H1 (cell line): ENCODE measurements around the gene ANKRD27. TPM values are rescaled to one million over a fixed set of nuclear protein-coding genes. Genes with fewer than 3 reads are reported as not detected.

Source experiments
- CTCF ChIA-PET: fragments of 300-600 bp; sonication (Branson Sonifier 250); formaldehyde crosslinking; loops from one replicate; lab custom pipeline; 2021; ENCODE audit not compliant: partially characterized antibody; lab: Charles Lee
- POLR2A ChIA-PET: fragments of 300-600 bp; sonication (Branson Sonifier 250); formaldehyde crosslinking; loops from one replicate; lab custom pipeline; 2021; ENCODE audit warnings: inconsistent platforms; ENCODE audit not compliant: partially characterized antibody; lab: Charles Lee
- DNase-seq, 2 experiments: peaks; one replicate each; pipeline versions ENCODE4 v3.0.0 to v3.0.0-alpha.2; 2010 to 2022; ENCODE audit warnings: low spot score in 2 of 2, low read depth in 1 of 2, mixed read lengths in 1 of 2
- FAIRE-seq: peaks from 2 replicates; lab custom pipeline; 2011; peaks lifted over from hg19 to GRCh38; lab: Jason Lieb, UNC
- H2AFZ ChIP-seq: 2 replicates; pipeline ENCODE4 v1.8.1; 2012; ENCODE audit warnings: low read length, inconsistent platforms
- H2AK5ac ChIP-seq: 2 replicates; pipeline ENCODE4 v1.6.1; 2013; ENCODE audit warnings: low read depth, low read length
- H2BK120ac ChIP-seq: replicated peaks from 2 replicates; pipeline ENCODE3; 2013; ENCODE audit warnings: low read depth, low read length, inconsistent platforms
- H2BK12ac ChIP-seq: 2 replicates; pipeline ENCODE4 v1.6.1; 2013; ENCODE audit warnings: low read depth, low read length
- H2BK15ac ChIP-seq: 2 replicates; pipeline ENCODE4 v1.6.1; 2013; ENCODE audit warnings: low read length
- H2BK20ac ChIP-seq: 2 replicates; pipeline ENCODE4 v1.6.1; 2013; ENCODE audit warnings: low read length
- H2BK5ac ChIP-seq: 2 replicates; pipeline ENCODE4 v1.6.1; 2013; ENCODE audit warnings: low read depth, low read length
- H3K14ac ChIP-seq: 2 replicates; pipeline ENCODE4 v1.6.1; 2013; ENCODE audit warnings: inconsistent platforms; ENCODE audit not compliant: insufficient read length
- H3K18ac ChIP-seq: 2 replicates; pipeline ENCODE4 v1.6.1; 2013; ENCODE audit warnings: low read length; ENCODE audit errors: extremely low read depth
- H3K23ac ChIP-seq: 2 replicates; pipeline ENCODE4 v1.6.1; 2013; ENCODE audit warnings: inconsistent platforms; ENCODE audit not compliant: insufficient read length
- H3K23me2 ChIP-seq: 2 replicates; pipeline ENCODE4 v1.6.1; 2013; ENCODE audit warnings: low read depth, low read length
- H3K27ac ChIP-seq: 2 replicates; pipeline ENCODE4 v1.6.1; 2011; ENCODE audit warnings: low read depth, low read length, inconsistent platforms
- H3K27me3 ChIP-seq, 4 experiments: replicated peaks in 1 of 4; 1 replicate in 1 of 4; 2 replicates in 3 of 4; pipeline versions ENCODE4 v1.6.1 to v1.8.1; 2011 to 2013; ENCODE audit warnings: low read length in 3 of 4, mild to moderate bottlenecking in 3 of 4, inconsistent platforms in 2 of 4, mixed read lengths in 2 of 4, moderate library complexity in 1 of 4; ENCODE audit not compliant: control insufficient read depth in 3 of 4, insufficient read depth in 3 of 4; ENCODE audit errors: extremely low read depth in 1 of 4
- H3K36me3 ChIP-seq, 4 experiments: 2 replicates each; pipeline versions ENCODE4 v1.6.1 to v1.8.1; 2011 to 2013; ENCODE audit warnings: mild to moderate bottlenecking in 4 of 4, low read length in 3 of 4, moderate library complexity in 2 of 4, control low read depth in 1 of 4, inconsistent platforms in 1 of 4; ENCODE audit not compliant: insufficient read depth in 4 of 4, control insufficient read depth in 2 of 4
- H3K4ac ChIP-seq: replicated peaks from 2 replicates; pipeline ENCODE3; 2013; ENCODE audit warnings: low read length, low read depth, mixed read lengths, inconsistent platforms; ENCODE audit not compliant: insufficient read length
- H3K4me1 ChIP-seq, 4 experiments: replicated peaks in 1 of 4; 1 replicate in 1 of 4; 2 replicates in 3 of 4; pipeline versions ENCODE4 v1.6.1 to v1.8.1; 2011 to 2013; ENCODE audit warnings: low read length in 3 of 4, inconsistent platforms in 2 of 4, mixed read lengths in 1 of 4; ENCODE audit not compliant: insufficient read depth in 4 of 4, control insufficient read depth in 3 of 4
- H3K4me2 ChIP-seq, 2 experiments: 2 replicates each; pipeline versions ENCODE4 v1.6.1 to v1.8.1; 2011 to 2013; ENCODE audit warnings: low read depth in 2 of 2, low read length in 2 of 2, control low read depth in 1 of 2, inconsistent platforms in 1 of 2, mild to moderate bottlenecking in 1 of 2; ENCODE audit not compliant: insufficient read depth in 1 of 2
- H3K4me3 ChIP-seq, 4 experiments: fragments of 200-600, 300-600 bp in 1 of 4; sonication (generic), shearing (Covaris generic), sonication (Bioruptor Twin) in 1 of 4; 2 replicates each; pipeline versions ENCODE4 v1.5.1 to v1.8.1; 2011 to 2016; ENCODE audit warnings: low read length in 4 of 4, low read depth in 3 of 4, control low read depth in 2 of 4, inconsistent platforms in 2 of 4, mild to moderate bottlenecking in 2 of 4, mixed read lengths in 1 of 4, moderate library complexity in 1 of 4; ENCODE audit not compliant: insufficient read depth in 2 of 4; ENCODE audit errors: extremely low read depth in 1 of 4
- H3K56ac ChIP-seq: replicated peaks from 2 replicates; pipeline ENCODE3; 2013; ENCODE audit warnings: low read depth, mild to moderate bottlenecking, mixed read lengths, low read length, inconsistent platforms; ENCODE audit not compliant: insufficient read length
- H3K79me1 ChIP-seq: 2 replicates; pipeline ENCODE4 v1.6.1; 2013; ENCODE audit warnings: low read depth, low read length, control low read depth
- H3K79me2 ChIP-seq, 2 experiments: 2 replicates each; pipeline versions ENCODE4 v1.6.1 to v1.8.1; 2012 to 2013; ENCODE audit warnings: low read length in 2 of 2, mild to moderate bottlenecking in 2 of 2, inconsistent platforms in 1 of 2; ENCODE audit not compliant: insufficient read depth in 2 of 2, control insufficient read depth in 1 of 2
- H3K9ac ChIP-seq, 4 experiments: replicated peaks in 1 of 4; 1 replicate in 1 of 4; 2 replicates in 3 of 4; pipeline versions ENCODE4 v1.6.1 to v1.8.1; 2011 to 2013; ENCODE audit warnings: low read depth in 3 of 4, low read length in 3 of 4, control low read depth in 2 of 4, mild to moderate bottlenecking in 2 of 4, moderate library complexity in 2 of 4, inconsistent platforms in 1 of 4; ENCODE audit errors: extremely low read depth in 1 of 4
- H3K9me3 ChIP-seq, 2 experiments: 2 replicates each; pipeline versions ENCODE4 v1.6.1 to v1.8.1; 2012 to 2013; ENCODE audit warnings: mild to moderate bottlenecking in 2 of 2, moderate library complexity in 2 of 2, control low read depth in 1 of 2, inconsistent platforms in 1 of 2, low read depth in 1 of 2, low read length in 1 of 2, mixed read lengths in 1 of 2; ENCODE audit not compliant: insufficient read depth in 2 of 2
- H4K20me1 ChIP-seq, 2 experiments: replicated peaks in 1 of 2; 2 replicates each; pipeline versions ENCODE3 to v1.8.1; 2011 to 2013; ENCODE audit warnings: inconsistent platforms in 2 of 2, low read length in 2 of 2, mild to moderate bottlenecking in 1 of 2; ENCODE audit not compliant: insufficient read depth in 2 of 2, control insufficient read depth in 1 of 2
- H4K5ac ChIP-seq: 2 replicates; pipeline ENCODE4 v1.6.1; 2013; ENCODE audit warnings: low read length, low read depth, mixed read lengths, inconsistent platforms; ENCODE audit not compliant: insufficient read length
- H4K8ac ChIP-seq: 2 replicates; pipeline ENCODE4 v1.8.0; 2013; ENCODE audit warnings: mild to moderate bottlenecking, moderate library complexity, low read length, inconsistent platforms; ENCODE audit not compliant: insufficient read depth; ENCODE audit errors: extremely low read depth
- H4K91ac ChIP-seq: replicated peaks from 2 replicates; pipeline ENCODE3; 2013; ENCODE audit warnings: low read length, mixed read lengths, inconsistent platforms; ENCODE audit not compliant: insufficient read length
- EGR1 ChIP-seq: IDR thresholded peaks from 2 replicates; pipeline ENCODE4 v1.6.1; 2011; ENCODE audit warnings: low read depth, low read length, borderline replicate concordance
- NANOG ChIP-seq: IDR thresholded peaks from 2 replicates; pipeline ENCODE4 v1.6.1; 2011; ENCODE audit warnings: low read length, low read depth, mild to moderate bottlenecking, inconsistent platforms; ENCODE audit not compliant: insufficient read depth, poor library complexity, severe bottlenecking
- TAF7 ChIP-seq: optimal IDR thresholded peaks from 2 replicates; pipeline ENCODE3; 2011; ENCODE audit warnings: low read depth, mild to moderate bottlenecking, inconsistent platforms, low read length, moderate library complexity, borderline replicate concordance
- TCF12 ChIP-seq: IDR thresholded peaks from 2 replicates; pipeline ENCODE4 v1.6.1; 2011; ENCODE audit warnings: low read depth, mild to moderate bottlenecking, low read length
- WGBS, 2 experiments: shearing (Covaris generic) in 1 of 2; methylation state at CpG; one replicate each; pipeline versions ENCODE4 v1.1.6 to v1.1.7; 2013 to 2015; ENCODE audit warnings: low lambda C conversion rate in 2 of 2, mixed read lengths in 2 of 2, inconsistent platforms in 1 of 2, low coverage in 1 of 2, missing lambda C conversion rate in 1 of 2; ENCODE audit not compliant: insufficient replicate concordance in 2 of 2, insufficient coverage in 1 of 2, insufficient read length in 1 of 2; ENCODE audit errors: extremely low coverage in 1 of 2, missing lambda C conversion rate in 1 of 2; 5-methylcytosine and 5-hydroxymethylcytosine counted together
- polyA plus RNA-seq, 7 experiments: library from polyadenylated mRNA; depleted of rRNA in 3 of 7; stranded (reverse) in 5 of 7; unstranded in 2 of 7; fragments of >200 nt in 5 of 7; fragments of 200-250 nt in 2 of 7; gene quantifications; 1 replicate in 5 of 7; 2 replicates in 1 of 7; 4 replicates in 1 of 7; pipeline versions ENCODE4 v1.2.1 to v1.2.3, GENCODE V29; 2011 to 2013; ENCODE audit warnings: missing spikeins in 2 of 7, mixed read lengths in 2 of 7
- total RNA-seq: library from RNA; stranded (reverse); fragmentation: NEBNext Ultra II Directional; extraction: Animal tissue kit (Norgen Biotek cat#: 25700); gene quantifications from 2 replicates; pipeline ENCODE4 v1.2.1, GENCODE V29; 2021

Gene ANKRD27
- total and polyA plus RNA-seq, 2 of the 8 experiments (the other 6 are each of a cell fraction or from before 2014, with no cell fraction given), result 27.9 to 55.7 TPM

GRCh38 chr19:32555786-32556185, 119.2 kb downstream of the ANKRD27 start:
- Histone ChIP-seq H3K4ac (no peak overlapping the region), H3K4me1 (no peaks in the 10 kb centered on the region), H3K23ac (no peak overlapping the region), H3K9ac (no peak overlapping the region), H3K14ac (no peak overlapping the region), H3K36me3 (no peaks in the 10 kb centered on the region), H4K91ac (no peak overlapping the region), H2AFZ (peak overlapping the region; percentile 31; the same call in 1 of the 2 replicates), H3K9me3 (no peaks in the 10 kb centered on the region), H4K5ac (no peak overlapping the region), H3K23me2 (no peaks in the 10 kb centered on the region), H4K20me1 (no peaks in the 10 kb centered on the region), H2BK15ac (no peak overlapping the region), H2AK5ac (no peak overlapping the region), H3K18ac (no peak overlapping the region), H2BK20ac (no peak overlapping the region), H3K4me2 (no peak overlapping the region), H3K4me3 (no peak overlapping the region), H3K79me2 (no peaks in the 10 kb centered on the region), H3K27me3 (no peaks in the 10 kb centered on the region), H2BK5ac (no peak overlapping the region), H3K56ac (no peak overlapping the region), H3K27ac (no peak overlapping the region), H2BK12ac (no peak overlapping the region), H3K79me1 (no peaks in the 10 kb centered on the region), H2BK120ac (no peak overlapping the region), H4K8ac (no peak overlapping the region)
- TF ChIP-seq TAF7 (no peak), EGR1 (no peak), NANOG (no peak), TCF12 (no peak)
- DNase-seq (no peak), FAIRE-seq (no peak)
- ChIA-PET CTCF (no interaction called here), POLR2A (no interaction called here)
- 91% methylated on average over 1 of the region's 1 CpG; no CpG with 5 or more reads in 1 of the 2 experiments for WGBS, 2 experiments
